GM10266 (cell line): ENCODE measurements around the gene ACOX3.

Source experiments
- DNase-seq: peaks from one replicate; pipeline ENCODE4 v3.0.0; 2012; ENCODE audit errors: extremely low spot score
- TF ChIP-seq, protein P1 (sequence below): IDR thresholded peaks from 2 replicates; pipeline ENCODE4 v1.5.1; 2012; ENCODE audit warnings: mild to moderate bottlenecking, low read depth; ENCODE audit not compliant: control insufficient read depth, insufficient read depth; ENCODE audit errors: missing control alignments

Gene ACOX3

DNA sequence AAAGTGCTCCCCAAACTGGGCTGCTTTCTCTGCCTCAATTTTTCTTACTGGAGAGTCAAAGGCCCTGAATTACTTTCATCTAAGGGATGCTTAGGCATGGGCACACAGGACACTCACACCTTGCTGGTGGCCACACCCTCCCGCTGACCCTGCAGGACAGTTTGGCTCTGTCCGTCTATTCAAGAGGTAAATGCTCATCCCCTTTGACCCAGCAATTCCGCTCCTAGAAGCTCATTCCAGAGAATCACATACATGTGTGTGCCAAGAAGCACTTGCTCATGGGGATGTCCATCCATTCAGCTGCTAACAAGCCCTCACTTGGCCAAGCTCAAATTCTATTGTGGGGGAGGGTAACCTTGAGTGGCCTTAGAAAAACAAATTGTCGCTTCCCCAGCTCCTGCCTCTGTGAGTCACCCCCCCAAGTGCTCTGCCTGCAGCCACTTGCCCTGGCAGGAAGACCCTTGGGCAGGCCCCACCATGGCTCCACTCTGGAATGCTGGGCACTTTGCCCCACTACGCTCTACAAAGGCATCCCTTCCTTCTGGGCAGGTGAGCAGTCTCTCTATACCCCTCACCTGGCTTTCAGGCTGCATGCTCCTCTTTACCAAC lies 116.5 kb downstream of the ACOX3 start:
- TF ChIP-seq, protein P1, sequence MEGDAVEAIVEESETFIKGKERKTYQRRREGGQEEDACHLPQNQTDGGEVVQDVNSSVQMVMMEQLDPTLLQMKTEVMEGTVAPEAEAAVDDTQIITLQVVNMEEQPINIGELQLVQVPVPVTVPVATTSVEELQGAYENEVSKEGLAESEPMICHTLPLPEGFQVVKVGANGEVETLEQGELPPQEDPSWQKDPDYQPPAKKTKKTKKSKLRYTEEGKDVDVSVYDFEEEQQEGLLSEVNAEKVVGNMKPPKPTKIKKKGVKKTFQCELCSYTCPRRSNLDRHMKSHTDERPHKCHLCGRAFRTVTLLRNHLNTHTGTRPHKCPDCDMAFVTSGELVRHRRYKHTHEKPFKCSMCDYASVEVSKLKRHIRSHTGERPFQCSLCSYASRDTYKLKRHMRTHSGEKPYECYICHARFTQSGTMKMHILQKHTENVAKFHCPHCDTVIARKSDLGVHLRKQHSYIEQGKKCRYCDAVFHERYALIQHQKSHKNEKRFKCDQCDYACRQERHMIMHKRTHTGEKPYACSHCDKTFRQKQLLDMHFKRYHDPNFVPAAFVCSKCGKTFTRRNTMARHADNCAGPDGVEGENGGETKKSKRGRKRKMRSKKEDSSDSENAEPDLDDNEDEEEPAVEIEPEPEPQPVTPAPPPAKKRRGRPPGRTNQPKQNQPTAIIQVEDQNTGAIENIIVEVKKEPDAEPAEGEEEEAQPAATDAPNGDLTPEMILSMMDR: no peak
- DNase-seq: no peak

DNA sequence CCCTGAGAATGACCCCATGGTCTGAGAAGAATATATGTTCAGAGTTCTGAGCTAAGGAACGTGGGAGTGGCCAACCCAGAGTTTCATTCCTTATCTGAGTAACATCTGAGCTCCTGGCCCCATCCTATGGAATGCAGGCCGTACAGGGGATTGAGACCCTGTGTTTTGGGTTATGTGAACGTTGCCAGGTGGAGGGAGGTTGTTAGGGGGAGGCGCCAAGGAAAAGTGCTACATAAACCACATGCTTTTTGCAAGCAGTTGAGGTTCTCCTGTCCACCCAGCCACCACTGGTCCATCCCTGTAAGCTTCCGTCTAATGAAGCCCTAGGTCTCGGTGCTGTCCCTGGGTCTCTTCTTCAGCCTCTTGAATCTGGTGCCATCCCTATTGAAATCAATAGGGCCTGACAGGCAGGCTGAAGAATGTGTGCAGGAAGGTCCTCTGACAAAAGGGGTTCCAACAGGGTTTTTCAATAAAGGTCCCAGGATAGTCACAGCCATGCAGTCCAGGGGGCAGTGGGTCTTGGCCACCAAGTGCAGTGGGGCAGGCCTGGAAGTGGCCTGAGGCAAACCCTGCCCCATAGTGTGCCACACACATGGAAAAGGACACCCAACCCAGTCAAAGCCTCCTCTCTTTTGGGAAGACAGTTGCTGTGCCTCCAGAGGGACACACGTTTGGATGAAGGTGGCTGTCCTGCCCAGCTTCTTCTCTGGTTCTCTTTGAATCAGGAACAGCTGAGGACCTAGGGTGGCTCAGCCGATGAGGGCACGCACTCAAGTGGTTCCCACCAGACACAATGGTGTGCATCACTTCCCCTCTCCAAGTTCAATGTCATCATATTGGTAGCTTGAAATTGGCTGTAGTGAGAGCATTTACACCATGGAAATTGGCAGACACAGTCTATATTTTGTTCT lies 117.5 kb downstream of the ACOX3 start:
- TF ChIP-seq, protein P1: no peak
- no peak for DNase-seq

DNA sequence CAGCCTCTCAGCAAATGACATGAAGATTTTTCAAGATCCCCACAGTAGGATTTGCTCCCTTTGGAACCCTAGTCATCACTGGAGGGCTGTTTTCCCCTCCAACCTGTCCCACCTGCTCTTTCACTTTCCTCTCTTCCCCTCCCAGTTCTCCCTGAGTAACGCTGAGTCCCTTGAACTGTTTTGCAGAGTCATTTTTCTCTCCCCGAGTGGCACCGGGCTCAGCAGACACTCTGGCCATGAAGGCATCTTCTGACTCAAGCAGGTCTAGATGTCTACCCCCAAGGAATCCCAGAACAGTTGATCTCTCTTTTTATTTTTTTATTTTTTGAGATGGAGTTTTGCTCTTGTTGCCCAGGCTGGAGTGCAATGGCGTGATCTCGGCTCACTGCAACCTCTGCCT lies 118.8 kb downstream of the ACOX3 start:
- TF ChIP-seq, protein P1: no peak
- no peak for DNase-seq

DNA sequence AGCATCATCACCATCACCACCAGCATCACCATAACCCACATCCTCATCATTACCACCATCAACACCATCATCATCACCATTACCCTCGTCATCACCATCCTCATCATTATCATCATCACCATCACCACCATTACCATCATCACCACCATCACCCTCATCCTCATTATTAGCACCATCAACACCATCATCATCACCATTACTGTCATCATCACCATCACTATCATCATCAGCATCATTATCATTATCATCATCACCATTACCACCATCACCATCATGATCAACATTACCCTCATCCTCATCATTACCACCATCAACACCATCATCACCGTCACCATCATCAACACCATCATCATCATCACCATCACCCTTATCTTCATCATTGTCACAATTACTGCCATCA lies 119.3 kb downstream of the ACOX3 start:
- TF ChIP-seq, protein P1: no peak

DNA sequence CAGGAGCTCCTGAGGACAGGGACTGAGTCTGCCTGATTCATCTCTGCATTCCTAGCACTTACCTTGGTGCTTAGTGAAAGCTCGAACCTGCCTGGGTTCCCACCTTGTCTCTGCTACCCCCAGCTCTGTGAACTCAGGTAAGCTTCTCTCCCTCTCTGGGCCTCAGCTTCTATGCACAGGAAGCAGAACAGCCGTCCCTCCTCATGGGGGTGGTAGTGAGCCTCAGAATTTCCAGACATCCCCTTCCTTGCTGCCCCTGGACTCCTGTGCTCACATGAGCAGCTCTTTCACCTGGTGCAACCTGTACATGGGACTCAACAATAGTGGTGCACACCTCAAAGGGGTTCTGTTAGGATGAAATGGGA lies 120.2 kb downstream of the ACOX3 start:
- DNase-seq: no peak
- TF ChIP-seq, protein P1: peak; percentile 25

More for the DNA sequence above, 119.3 kb downstream of the ACOX3 start:
- no peak for DNase-seq

DNA sequence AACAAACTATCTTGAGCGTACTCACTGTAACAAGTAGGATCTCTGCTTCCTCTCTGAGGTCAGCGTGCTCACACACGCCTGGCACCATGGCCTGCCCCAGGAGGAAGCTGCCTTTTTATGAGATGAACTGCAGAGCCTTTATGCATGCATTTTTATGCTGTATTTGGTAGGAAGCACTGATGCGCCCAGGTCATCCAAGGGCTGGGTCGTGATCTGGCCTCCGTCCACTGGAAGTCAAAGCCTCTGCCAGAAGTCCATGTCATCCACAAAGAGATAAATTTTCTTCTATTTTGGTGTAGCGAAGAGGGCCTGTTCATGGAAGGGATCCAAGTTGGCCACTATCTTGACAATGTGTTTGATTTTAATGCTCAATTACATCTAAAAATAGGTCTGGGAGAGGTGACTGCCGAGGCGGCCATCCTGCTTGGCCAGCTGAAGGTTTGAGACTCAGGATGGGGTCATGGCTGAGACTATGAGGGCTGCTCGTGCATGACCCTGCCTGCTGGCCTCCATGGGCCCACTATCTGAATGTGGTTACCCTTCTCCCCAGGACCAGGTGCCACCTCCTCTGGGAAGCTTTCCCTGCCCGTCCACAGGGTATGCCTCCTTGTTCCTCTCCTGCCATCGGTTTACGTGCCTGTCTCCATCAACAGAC lies 120.7 kb downstream of the ACOX3 start:
- no peak for DNase-seq
- TF ChIP-seq, protein P1: no peak
